ENCODE data around the gene UBAP1L.
"Not testable (repeated sequence)": the region's sequence is repeated elsewhere in the genome, so short reads cannot be mapped to it uniquely, and the experiment has no call there.

UBAP1L gene

DNA sequence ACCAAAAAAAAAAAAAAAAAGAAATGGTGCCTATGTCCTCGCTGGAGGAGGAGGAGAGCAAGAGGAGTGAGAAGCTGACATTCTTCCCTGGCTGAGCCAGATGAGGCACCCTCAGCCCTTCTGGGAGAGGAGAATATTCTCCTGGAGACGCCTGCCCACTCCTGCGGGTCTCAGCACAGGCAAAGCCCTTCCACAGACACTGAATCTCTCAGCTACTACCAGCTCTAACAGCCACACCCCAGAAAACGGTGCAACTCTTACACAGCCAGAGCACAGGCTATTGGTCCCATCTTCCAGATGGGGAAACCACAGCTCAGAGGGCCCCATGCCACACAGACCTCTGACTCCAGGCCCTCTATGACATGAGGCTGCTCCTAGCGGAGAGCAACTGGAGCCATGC is 52.9 kb downstream of the UBAP1L start:
- no peak for DNase-seq

DNA sequence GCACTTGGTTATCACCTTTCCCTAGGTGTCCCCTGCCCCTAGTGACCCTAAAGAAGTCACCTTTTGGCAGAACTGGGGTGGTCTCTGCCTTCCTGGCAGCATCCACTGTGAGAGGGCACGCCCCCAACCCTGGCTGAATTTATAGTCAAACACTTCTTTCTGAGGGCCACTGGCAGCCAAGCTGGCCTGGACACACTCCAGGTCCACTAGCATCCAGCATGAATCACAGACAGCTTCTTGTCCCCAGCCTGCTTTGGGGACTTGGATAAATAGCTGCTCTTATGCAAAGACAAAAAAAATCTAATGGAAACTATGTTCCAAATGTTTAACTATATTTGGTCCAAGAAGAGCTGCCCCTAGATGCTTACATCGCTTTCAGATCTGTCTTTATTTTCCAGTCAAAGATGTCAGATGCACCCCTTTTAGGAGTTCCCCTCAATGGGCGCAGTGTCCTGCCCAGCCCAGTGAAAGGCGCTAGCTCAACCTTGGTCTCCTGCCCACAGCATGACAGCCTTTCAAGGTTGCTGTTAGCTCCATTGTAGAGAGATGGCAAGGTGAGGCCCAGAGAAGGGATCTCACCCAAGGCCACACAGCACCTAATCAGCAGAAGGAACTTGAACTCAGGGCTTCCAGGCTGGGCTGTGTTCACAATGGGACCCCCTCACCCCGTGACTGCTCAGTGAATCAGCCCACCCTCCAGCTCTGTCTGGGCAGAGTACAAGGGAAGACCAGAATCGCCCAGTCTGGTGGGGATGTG is 54.2 kb downstream of the UBAP1L start:
- DNase-seq, result no peak

DNA sequence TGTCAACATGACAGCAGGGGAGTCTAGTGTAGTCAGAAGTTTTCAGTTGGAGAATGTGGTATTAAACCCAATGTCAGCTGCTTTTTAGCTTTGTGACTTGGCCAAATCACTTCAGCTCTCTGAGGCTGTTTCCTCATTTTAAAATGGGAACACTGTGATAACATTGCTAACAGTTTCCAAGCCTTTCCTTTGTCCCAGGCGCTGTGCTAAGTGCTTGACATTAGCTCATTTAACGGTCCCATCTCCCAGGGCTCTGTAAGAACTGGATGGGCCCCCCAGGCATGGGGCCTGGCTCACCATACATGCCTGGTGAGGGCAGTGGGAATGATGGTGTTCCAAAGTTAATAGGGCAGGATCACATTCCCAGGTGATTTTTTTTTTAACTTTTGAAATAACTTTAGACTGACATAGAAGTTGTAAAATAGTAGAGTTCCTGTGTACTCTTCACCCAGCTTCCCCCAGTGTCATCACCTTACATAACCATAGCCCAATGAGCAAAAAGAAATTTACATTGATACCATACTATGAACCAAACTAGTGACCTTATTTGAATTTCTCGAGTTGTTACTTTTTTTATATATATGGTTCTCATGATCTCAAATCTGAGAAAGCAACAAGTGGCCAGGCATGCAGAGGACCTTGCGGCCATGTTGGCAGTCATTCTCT is 54.9 kb downstream of the UBAP1L start:
- DNase-seq, result no peak

DNA sequence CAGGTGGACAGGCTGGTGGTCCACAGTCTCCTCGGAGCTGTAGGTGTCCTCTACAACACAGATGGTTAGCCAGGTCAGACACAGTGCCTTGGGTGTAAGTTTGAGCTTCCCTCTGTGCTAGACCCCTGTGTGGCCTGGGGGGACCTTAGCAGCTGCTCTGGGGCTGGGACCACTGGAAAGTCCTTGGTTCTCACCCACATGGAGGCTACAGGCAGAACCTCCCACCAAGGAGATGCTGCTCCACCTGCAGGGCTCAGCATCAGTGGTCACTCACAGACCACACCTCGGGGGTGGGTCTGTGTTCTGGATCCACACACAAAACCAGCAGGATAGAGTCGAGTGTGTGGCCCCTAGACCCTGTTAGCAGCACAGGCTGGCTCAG is 55.6 kb downstream of the UBAP1L start:
- no peak for DNase-seq

DNA sequence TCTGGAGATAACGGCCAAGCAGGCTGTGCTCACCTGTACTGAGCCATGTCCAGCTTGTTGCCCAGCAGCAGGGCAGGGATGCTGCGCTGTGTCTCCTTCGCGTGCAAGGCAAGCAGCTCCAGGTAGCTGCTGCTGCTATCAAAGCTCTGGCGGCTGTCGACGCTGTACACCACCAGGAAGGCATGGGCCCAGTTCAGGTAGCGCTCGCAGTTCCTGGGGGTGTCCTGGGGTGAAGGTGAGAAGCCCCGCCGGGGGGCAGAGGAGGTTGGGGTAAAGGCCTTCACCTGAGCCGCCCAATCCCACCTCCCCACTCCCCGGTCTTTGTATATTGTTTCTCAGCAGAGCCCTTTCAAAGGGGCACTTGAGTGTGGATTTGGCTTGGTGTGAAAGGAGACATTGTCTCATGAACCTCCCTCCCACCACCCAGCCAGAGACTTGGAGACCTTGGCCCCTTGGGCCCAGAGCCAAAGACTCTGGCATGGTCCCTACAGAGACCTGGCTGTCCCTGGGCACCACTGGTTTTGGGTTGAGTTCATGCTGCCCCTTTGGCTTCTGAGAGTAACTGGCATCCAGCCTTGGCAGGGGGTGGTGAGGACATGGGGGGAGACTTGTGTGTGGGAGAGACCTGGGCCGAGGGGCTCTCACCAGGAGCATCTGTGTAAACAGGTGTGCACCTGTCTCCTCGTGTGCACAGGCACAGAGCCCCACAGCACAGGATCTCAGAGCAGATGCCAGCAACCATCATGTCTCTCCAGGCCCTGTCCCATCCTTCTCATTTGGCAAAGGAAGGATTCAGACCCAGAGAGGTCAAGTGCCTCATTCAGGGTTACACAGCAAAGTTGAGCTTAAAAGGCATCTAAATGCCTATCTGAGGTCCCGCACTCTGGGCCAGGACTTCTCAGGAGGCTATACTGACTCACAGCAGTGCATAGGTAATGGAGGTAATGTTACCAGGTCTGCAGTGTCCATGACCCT is 56.3 kb downstream of the UBAP1L start:
- no peak for DNase-seq

DNA sequence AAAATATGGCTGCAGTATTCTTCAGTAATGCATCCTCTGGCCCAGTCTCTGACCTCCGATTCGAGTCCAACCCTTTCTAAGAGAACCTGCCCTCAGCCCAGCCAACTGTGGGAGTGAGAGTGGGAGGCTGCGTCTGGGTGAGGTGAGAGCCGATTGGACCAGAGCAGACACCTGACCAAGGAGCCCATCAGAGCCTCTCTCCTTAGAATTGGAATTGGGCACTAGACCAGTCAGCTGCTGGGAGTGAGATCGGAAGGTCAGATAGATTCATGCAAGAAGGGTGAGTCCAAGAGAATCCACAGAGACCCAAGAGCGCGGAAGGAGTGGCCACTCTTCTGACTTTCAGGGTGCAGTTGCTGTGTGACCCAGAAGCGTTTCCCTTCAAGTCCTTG is 57.5 kb downstream of the UBAP1L start:
- no peak for DNase-seq

DNA sequence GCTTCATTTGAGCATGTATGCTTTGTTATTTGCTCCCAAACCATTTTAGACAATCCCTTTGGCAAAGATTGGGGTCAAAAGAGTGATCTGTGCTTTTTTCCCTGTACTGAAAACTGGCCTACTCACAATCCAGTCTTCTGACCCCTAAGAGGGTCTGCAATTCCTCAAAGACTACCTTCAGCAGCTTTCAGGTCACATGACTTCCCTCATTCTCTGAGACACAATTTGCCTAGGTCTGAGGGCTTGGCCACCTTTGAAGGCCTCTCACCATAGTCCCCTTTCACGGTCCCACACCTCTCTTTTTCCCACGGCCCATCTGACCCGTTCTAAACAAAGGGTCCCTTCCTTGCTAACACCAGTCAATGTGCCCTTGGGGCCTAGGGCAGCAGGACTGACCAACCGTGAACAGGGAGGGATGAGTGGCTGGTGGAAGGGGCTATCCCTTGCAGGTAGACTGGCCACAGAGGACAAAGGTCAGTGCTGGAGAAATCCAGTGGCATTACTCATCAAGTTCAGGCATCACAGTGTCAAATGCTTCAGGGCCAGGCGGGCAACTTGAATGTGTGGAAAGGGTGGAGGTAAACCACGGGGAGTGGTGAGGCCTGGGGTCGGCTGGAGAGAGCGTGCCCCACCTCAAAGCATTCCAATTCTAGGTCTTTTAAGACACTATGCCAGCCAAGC is 58.0 kb downstream of the UBAP1L start:
- no peak for DNase-seq

DNA sequence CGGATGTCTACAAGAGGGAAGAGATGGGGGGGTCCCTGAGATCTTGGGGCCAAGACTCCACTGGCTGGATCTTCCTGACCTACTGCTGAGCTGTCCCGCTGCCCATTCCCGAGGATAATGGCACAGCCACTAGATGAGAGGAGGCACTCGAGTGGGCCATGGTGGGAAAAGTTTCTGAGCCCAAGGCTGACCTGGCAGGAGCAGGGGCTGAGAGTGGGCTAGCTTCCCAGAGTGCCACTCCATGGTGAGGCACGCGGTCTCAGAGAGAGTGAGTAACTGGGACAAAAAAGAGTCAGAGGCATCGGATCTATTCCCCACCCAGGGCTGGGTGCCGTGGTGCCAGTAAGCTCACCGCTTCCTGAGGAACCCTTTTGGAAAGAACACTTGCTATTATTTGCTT is 58.9 kb downstream of the UBAP1L start:
- no peak for DNase-seq

DNA sequence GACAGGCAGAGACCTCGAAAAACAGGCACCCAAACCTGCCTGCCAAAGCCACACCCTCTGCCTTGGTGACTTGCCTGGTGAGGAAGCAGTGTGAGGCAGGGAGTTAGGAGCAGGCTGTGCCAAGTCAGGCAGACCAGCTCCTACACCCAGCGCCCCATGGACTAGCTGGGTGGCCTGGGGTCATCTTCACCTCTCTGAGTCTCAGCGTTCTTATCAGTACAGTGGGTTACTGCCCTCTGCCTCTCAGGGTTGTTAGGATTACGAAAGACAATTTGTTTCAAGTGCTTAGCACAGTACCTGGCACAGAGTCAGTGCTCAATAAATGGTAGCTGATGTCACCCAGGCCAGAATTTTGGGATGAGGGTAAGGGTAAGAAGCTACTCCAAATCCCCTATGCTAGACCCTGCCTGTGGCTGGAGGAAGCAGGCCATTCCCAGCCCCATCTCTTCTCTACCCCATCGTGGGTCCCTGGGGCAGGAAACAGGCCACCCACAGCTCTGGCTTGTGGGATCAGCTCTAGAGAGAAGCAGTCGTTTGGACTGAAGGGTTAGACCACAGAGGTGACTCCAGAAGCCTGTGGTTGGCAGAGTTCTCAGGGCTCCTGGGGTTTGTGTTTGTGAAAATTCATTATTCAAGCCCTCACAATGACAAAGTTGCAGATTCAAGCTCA is 59.7 kb downstream of the UBAP1L start:
- DNase-seq, result no peak

DNA sequence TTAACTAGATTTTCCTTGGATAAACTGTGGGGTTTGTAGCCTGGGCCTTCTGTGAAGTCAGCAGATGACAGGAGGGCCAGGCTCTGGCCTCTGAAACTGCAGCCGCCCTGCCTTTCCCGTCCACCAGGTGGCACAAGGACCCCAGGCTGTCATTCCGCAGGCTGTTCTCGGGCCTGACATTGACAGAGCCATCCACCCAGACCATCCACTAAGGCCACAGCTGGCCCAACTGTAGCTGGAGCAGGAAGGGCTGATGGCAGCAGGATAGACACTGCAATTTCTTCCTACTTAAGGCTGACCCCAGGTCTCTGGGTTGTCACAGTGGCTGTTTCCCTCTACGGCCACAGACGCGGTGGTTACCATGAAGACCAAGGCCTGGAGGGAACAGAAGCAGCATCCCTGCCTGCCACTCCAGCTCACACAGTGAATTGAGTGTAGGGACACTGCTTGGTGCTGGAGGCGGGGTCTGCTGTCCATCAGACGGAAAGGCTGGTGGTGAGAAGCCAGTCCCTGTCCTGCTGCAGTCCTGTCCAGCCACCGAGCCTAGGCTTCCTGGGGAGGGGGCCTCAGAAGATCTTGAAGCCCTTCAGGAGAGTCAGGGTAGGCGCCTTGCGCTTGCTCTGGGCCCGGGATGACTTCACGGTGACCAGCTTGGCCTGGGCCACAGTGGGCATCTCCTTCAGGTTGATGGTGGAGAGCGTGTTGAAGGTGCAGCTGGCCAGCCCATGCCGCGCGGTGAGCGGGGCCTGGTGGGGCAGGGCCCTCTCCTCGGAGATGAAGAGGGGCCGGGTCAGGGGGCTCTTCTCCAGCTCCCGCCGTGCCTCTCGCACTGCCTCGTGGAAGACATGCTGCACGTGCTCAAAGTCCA is 60.4 kb downstream of the UBAP1L start:
- peak; percentile 16 for DNase-seq

DNA sequence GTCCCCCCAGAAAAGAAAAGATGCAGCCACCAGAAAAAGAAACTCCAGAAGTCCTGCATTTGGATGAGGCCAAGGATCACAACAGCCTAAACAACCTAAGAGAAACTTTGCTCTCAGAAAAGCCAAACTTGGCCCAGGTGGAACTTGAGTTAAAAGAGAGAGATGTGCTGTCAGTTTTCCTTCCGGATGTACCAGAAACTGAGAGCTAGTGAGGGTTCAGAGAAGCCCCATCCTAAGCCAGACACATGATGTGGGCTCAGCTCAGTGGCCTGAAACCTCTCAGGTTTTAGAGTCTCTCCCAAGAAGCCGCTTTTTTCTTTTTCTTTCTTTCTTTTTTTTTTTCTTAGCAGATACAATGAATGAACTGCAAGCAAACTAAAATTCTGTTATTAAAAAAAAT is 62.0 kb downstream of the UBAP1L start:
- DNase-seq, result no peak

DNA sequence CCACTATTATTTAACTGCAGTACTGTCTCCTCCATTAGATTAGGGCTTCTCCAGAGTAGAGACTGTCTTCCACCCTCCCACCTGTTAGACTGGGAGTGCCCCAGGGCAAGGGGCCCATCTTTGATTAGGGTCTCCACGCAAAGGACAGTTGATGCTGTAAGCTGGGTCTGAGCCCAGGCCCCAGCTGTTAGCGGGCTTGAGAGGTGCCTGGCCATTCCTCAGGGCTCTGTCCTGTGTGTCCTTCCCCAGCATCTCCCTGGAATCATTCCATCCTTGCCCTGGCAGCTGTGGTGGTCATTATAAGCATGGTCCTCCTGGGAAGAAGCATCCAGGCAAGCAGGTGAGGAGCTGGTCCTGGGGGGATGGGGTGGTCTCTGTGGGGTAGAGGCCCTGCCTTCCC is 63.7 kb downstream of the UBAP1L start:
- DNase-seq, result no peak

DNA sequence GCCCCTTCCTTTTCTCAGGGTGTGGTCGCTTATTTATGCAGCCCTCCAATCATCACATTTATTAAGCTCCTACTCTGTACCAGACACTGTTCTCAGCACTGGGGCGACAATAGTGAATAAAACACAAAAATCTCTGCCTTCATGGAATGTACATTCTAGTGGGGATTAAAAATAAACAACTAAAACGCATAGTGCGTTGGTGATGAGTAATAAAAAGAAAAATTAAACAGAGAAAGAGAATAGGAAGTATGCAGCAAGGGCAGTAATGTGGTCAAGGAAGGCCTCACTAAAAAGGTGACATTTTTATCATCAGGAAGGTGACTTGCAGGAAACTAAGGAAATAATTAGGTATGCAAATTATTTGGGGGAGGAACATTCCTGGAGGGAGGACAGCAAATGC is 64.7 kb downstream of the UBAP1L start:
- no peak for DNase-seq

DNA sequence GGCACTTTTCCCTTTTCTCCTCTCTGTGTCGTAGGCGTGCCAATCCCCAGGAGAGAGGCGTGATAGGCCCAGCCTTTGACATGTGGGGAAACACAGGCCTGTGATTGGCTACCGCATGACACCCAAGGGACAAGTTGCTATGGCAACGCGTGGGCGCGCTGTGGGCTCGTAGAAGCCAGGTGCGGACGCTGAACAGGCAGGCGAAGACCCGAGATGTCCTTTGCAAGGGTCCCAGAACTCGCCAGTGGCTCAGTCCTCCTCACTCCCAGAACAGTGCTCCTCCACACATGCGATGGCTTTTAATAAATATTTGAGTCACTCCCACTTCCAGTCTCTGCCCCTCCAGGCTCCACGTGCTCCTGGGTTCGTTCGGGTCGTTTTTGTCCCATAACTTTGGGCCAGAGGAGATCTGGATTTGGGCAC is 65.6 kb downstream of the UBAP1L start:
- peak; percentile 80 for DNase-seq

DNA sequence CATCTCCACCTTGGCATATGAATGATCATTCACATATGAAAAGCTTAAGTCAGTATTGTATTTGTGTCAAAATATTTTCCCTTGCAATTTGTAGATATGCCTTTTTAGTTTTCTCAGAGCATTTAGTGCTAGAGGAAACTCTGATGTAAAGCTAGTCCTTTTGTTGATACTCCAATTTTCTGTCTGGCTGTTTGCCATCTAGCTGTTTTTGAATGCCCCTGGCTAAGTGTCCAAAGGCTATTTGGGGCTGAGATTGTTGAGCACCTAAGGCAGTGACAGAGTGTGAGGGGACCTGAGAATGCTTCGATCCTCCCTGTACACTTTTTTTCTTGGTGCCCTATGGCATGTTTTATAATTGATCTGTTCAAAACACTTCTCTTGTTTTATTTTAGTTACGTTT is 66.8 kb downstream of the UBAP1L start:
- DNase-seq, result no peak

DNA sequence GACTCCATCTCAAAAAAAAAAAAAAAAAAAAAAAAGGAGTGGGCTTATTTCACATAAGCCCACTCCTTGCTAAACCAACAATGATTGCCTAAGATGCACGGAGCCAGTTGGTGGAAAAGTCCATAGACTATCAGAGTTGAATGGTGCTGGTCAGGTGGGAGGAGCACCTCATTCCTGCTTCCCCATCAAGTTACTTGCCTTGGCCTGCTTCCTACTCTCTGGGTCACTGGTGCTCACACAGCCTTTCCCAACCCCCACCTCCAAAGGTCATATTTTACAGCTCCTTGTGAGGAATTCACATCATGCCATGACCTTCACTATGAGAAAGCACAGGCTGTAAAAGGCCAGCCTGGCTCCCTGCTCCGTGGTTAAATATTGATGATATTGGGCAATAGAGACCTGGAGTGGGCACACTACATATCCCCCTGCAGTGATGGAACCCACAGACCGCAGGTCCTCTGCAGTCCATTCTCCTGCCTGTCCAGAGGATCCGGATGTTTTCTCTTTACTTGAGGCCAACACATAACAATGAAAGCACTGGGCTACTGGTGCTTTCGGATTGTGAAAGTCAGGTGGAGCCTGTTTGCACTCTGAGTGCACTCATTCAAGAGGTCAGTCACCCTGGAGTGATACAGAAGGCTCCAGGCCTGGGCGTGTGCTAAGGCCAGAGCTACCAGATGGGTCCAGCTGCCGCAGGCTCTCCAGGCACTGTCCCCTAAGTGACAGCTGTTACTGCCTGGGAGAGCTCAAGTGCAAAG is 70.1 kb downstream of the UBAP1L start, which contains the start of gene SLC51B:
SLC51B (plus strand) TSS at position 664 of the 758 bp plus-strand sequence. CDS start 4,618 bp downstream, outside the sequence.
- DNase-seq, result no peak

DNA sequence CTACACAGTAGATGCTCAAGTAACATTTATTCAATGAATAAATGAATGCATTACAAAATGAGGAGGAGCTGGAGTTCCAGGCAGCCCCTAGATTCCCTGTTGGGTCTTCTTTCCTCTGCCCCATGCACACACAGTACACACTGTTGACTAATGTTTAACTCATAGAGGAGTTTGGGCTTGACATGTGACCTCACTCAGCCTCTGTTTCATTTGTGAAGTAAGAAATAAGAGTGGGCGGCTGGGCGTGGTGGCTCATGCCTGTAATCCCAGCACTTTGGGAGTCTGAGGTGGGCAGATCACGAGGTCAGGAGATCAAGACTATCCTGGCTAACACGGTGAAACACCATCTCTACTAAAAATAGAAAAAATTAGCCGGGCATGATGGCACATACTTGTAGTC is 70.8 kb downstream of the UBAP1L start:
- DNase-seq, result not testable (repeated sequence)

DNA sequence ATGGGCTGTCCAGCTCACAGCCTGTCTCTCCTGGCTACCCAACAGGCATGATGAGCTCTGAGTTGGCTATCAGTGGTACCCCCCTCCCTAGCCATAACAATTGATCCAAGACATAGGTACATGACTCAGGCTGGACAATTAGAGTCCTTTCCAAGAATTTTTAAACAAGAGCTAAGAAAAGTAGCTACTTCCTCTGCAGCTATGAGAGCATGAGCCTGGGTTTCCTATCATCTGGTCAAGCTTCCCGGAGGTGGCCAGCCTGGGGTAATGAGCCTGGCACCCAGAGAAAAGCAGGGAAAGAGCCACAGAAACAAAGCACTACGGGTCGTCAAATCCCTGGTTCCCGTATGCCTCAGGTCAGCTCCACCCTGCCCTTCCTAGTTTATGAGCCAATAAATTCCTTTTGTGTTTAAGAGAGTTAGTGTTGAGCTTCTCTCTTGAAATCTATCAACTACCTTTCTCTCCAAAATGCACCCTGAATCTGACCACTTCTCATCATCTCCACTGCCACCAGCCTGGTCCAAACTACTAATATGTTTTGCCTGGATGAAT is 72.1 kb downstream of the UBAP1L start:
- no peak for DNase-seq
